ENCODE data around the gene OXSM. TPM values are rescaled to one million over a fixed set of nuclear protein-coding genes. Genes with fewer than 3 reads are reported as not detected.

OXSM gene
- total RNA-seq, 4 donors from 2014 or later: 7.0 to 9.1 (median 8.4) TPM

- intact Hi-C loops (cut with DNase I; ENCODE audit: low total_unique reads): no loop called here
- WGBS, 2 donors: 97% methylated on average over 3 of the region's 3 CpGs
- no peak for TF ChIP-seq POLR2A (IDR thresholded peaks at IDR 0.05)
- no peak for TF ChIP-seq CTCF (IDR thresholded peaks at IDR 0.05)
- no peak overlapping the region for H3K4me3 ChIP-seq (ENCODE audit: low read depth, poor library complexity, severe bottlenecking)
- DNase-seq (ENCODE audit: low spot score in 2 of 2): no peak
These were observed 38.8 kb upstream of the OXSM start for GRCh38 chr3:25751048-25751447.

- DNase-seq (ENCODE audit: low spot score in 2 of 2): no peak
- 68 to 72% methylated on average over 1 of the region's 1 CpG for WGBS, 2 donors
- H3K4me3 ChIP-seq (ENCODE audit: low read depth, poor library complexity, severe bottlenecking): no peak overlapping the region
- intact Hi-C loops (cut with DNase I; ENCODE audit: low total_unique reads): no loop called here
- TF ChIP-seq CTCF (IDR thresholded peaks at IDR 0.05) (no peak), POLR2A (IDR thresholded peaks at IDR 0.05) (no peak)
These were observed 38.2 kb upstream of the OXSM start for GRCh38 chr3:25751725-25752124.

- 88 to 95% methylated on average over 6 of the region's 6 CpGs for WGBS, 2 donors
- H3K4me3 ChIP-seq (ENCODE audit: low read depth, poor library complexity, severe bottlenecking): no peak overlapping the region
- intact Hi-C loops (cut with DNase I; ENCODE audit: low total_unique reads): no loop called here
- TF ChIP-seq POLR2A (IDR thresholded peaks at IDR 0.05) (no peak), CTCF (IDR thresholded peaks at IDR 0.05) (no peak)
- DNase-seq (ENCODE audit: low spot score in 2 of 2): no peak
These were observed 21.0 kb upstream of the OXSM start for GRCh38 chr3:25768851-25769250.

GRCh38 chr3:25775936-25776335, 14.0 kb upstream of the OXSM start:
- TF ChIP-seq CTCF (IDR thresholded peaks at IDR 0.05) (no peak), POLR2A (IDR thresholded peaks at IDR 0.05) (no peak)
- H3K4me3 ChIP-seq (ENCODE audit: low read depth, poor library complexity, severe bottlenecking): no peak overlapping the region
- no peak for DNase-seq (ENCODE audit: low spot score in 2 of 2)
- 85 to 95% methylated on average over 2 of the region's 2 CpGs for WGBS, 2 donors
- intact Hi-C loops (cut with DNase I; ENCODE audit: low total_unique reads): no loop called here

- intact Hi-C loops (cut with DNase I; ENCODE audit: low total_unique reads): no loop called here
- DNase-seq (ENCODE audit: low spot score in 2 of 2): no peak
- 94 to 96% methylated on average over 6 of the region's 6 CpGs for WGBS, 2 donors
These were observed 9.3 kb upstream of the OXSM start for GRCh38 chr3:25780618-25781017.

More at GRCh38 chr3:25780618-25781017, 9.3 kb upstream of the OXSM start:
- no peak overlapping the region for H3K4me3 ChIP-seq (ENCODE audit: low read depth, poor library complexity, severe bottlenecking)
- TF ChIP-seq POLR2A (IDR thresholded peaks at IDR 0.05) (no peak), CTCF (IDR thresholded peaks at IDR 0.05) (no peak)

All from lower leg skin (tissue), 4 donors.